ENCODE results near the gene SSB.

- TF ChIP-seq TARDBP (IDR thresholded peaks at IDR 0.05) = no peak
- TF ChIP-seq BHLHE40 (IDR thresholded peaks at IDR 0.05; ENCODE audit: borderline replicate concordance) = no peak
- TF ChIP-seq FOXM1 (IDR thresholded peaks at IDR 0.05; ENCODE audit: borderline replicate concordance) = no peak
- no peak for TF ChIP-seq CTBP1 (IDR thresholded peaks at IDR 0.05; ENCODE audit: borderline replicate concordance)
Observed at GRCh38 chr2:169752752-169753151, 45.9 kb upstream of the SSB start.

Data from HEK293T (cell line).